SK-N-MC (cell line): Measurements from ENCODE around the gene PRMT7.

Source experiments
- EZH2 ChIP-seq: fragments of 200-600 bp; sonication (generic); IDR thresholded peaks from one replicate; pipeline ENCODE4 v1.6.1; 2017; ENCODE audit warnings: antibody characterized with exemption
- POLR2AphosphoS5 ChIP-seq: IDR thresholded peaks from 2 replicates; pipeline ENCODE4 v1.6.1; 2012; ENCODE audit warnings: mild to moderate bottlenecking, low read depth, low read length, borderline replicate concordance

- no peak for TF ChIP-seq POLR2AphosphoS5
- TF ChIP-seq EZH2, result no peak
Measured at GRCh38 chr16:68406458-68407152, 95.8 kb downstream of the PRMT7 start.
